Measurements from ENCODE around the gene GBGT1. TPM values are rescaled to one million over a fixed set of nuclear protein-coding genes. Genes with fewer than 3 reads are reported as not detected.
A peak's percentile ranks its signal among the peaks of the same experiment; 100 is the strongest.

The GBGT1 gene
- total and polyA plus RNA-seq, 9 of the 15 experiments (the other 6 are each of a cell fraction or from before 2014, with no cell fraction given) = 0.55 to 25.8 (median 13.7) TPM

GRCh38 chr9:133128152-133128551, 35.6 kb downstream of the GBGT1 start:
- CTCF ChIA-PET (ENCODE audit: low intra/inter-chr PET ratio) = no interaction called here
- no peaks in the 10 kb centered on the region for H3K9me3 ChIP-seq (replicated peaks; ENCODE audit: control insufficient read depth, insufficient read depth, low read depth, low read length)
- no peak overlapping the region for H3K4me3 ChIP-seq
- H3K27me3 ChIP-seq (ENCODE audit: control insufficient read depth in 2 of 2, insufficient read depth in 2 of 2, low read length in 2 of 2) = no peaks in the 10 kb centered on the region
- no TSS peak for BruUV-seq (replicated peaks)
- intact Hi-C loops (cut with micrococcal nuclease) (no loop called here), in situ Hi-C loops (cut with MboI) (no loop called here)
- peaks cover under 1% of the 10 kb centered on the region for H4K20me1 ChIP-seq (replicated peaks; ENCODE audit: control insufficient read depth, insufficient read depth, low read length)
- H3K9ac ChIP-seq (ENCODE audit: insufficient read depth in 1 of 2, low read depth in 2 of 2, low read length in 2 of 2) = peak overlapping the region in 1 of 2 experiments; percentile 41; a peak in 2 of 4 replicates
- POLR2A ChIA-PET = interaction anchor here (0.8 to 1.0 kb wide), 2 partner anchors 12 to 15 kb away, joined by 3 to 4 read pairs; no protein-coding TSS in a partner anchor
- no peak overlapping the region for H2AFZ ChIP-seq (ENCODE audit: low read depth, low read length)
- ATAC-seq = no peak
- DNase-seq (ENCODE audit: extremely low read depth in 1 of 4, low spot score in 3 of 4) = no peak
- 0 out of 3 replicates have a peak overlapping the region, but pooled peaks have one; percentile 10 for H3K27ac ChIP-seq (ENCODE audit: extremely low read depth, low read depth, low read length)
- TF ChIP-seq POLR3G (IDR thresholded peaks at IDR 0.05; ENCODE audit: extremely low read depth, insufficient read length, insufficient replicate concordance) = no peak
- TF ChIP-seq ARNT (IDR thresholded peaks at IDR 0.05) = no peak
- no peak for TF ChIP-seq RNF2 (IDR thresholded peaks at IDR 0.05)
- TF ChIP-seq CCNT2 (IDR thresholded peaks at IDR 0.05; ENCODE audit: borderline replicate concordance, extremely low read depth, insufficient read length, low read depth, low read length) = no peak
- no peak for TF ChIP-seq SMARCB1 (IDR thresholded peaks at IDR 0.05; ENCODE audit: insufficient read length, low read depth)
- TF ChIP-seq SETDB1 (IDR thresholded peaks at IDR 0.05; ENCODE audit: low read length) = no peak
- no peak for TF ChIP-seq PYGO2 (tag; IDR thresholded peaks at IDR 0.05)
- TF ChIP-seq RFX5 (IDR thresholded peaks at IDR 0.05; ENCODE audit: low read depth, low read length) = no peak
- TF ChIP-seq ZFPM2 (CRISPR knock-in tag; IDR thresholded peaks at IDR 0.05) = no peak
- TF ChIP-seq DLX4 (CRISPR knock-in tag; IDR thresholded peaks at IDR 0.05) = no peak
- no peak for TF ChIP-seq MEIS2 (IDR thresholded peaks at IDR 0.05; ENCODE audit: partially characterized antibody)
- no peak for TF ChIP-seq STAT6 (CRISPR knock-in tag; IDR thresholded peaks at IDR 0.05)
- H3K9me1 ChIP-seq (ENCODE audit: control insufficient read depth, insufficient read depth, low read length) = no peaks in the 10 kb centered on the region
- no peak for FAIRE-seq
- H3K79me2 ChIP-seq (ENCODE audit: control insufficient read depth, insufficient read depth, low read length) = peaks cover 62% of the 10 kb centered on the region
- 86% methylated on average over 9 of the region's 13 CpGs for WGBS (ENCODE audit: insufficient coverage, low coverage, missing lambda C conversion rate)
- peaks cover 25 to 63% of the 10 kb centered on the region in 2 experiments for H3K4me1 ChIP-seq (replicated peaks in 1 of 2; ENCODE audit: control insufficient read depth in 2 of 2, insufficient read depth in 2 of 2, low read length in 2 of 2)
- H3K36me3 ChIP-seq (ENCODE audit: control insufficient read depth, insufficient read depth, low read length) = peaks cover 13% of the 10 kb centered on the region; the same call in 2 of the 3 replicates
- no peak overlapping the region for H3K4me2 ChIP-seq (ENCODE audit: insufficient read depth, low read length)

All from K562 (cell line).